ENCODE data around the gene ACSS1. TPM values are rescaled to one million over a fixed set of nuclear protein-coding genes. Genes with fewer than 3 reads are reported as not detected.

ACSS1 gene
- total RNA-seq, 1 experiment from 2014 or later: not detected

DNA sequence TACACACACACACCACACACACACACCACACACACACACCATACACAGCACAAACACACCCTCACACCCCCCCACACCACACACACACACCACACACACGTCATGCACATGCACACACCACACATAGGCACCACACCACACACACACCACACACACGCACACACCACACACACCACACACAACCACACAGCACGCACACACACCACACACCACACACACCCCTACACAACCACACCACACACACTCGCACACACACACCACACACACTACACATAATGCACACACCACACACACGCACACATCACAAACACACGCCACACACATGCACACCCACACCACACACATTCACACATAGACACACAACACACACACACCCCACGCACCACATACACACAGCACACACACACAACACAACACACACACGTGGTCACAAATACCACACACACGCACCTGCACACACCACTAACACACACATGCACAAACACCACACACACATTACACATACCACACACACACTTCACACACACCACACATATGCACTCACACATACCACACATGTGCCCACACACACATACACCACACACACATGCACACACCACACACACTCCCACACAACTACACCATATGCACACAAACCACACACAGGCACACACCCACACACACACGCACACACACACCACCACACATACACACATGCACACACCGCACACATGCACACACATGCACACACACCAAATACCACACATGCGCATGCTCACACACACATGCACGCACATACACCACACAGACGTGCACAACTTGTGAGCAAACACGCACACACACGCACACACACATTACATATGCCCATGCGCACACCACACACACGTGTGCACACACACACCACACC is 9.4 kb upstream of the ACSS1 start:
- no peaks in the 10 kb centered on the region for H3K36me3 ChIP-seq (replicated peaks; ENCODE audit: control insufficient read depth, insufficient read depth, low read length)
- no peak overlapping the region for H3K4me3 ChIP-seq (ENCODE audit: insufficient read depth, low read depth, low read length)
- no peak for DNase-seq
- H3K27me3 ChIP-seq (ENCODE audit: control insufficient read depth, insufficient read depth, low read length): peaks cover 8% of the 10 kb centered on the region; the same call in 1 of the 2 replicates

- DNase-seq: no peak
- no peak overlapping the region for H3K4me3 ChIP-seq (ENCODE audit: insufficient read depth, low read depth, low read length)
- H3K27me3 ChIP-seq (ENCODE audit: control insufficient read depth, insufficient read depth, low read length): peaks cover 17% of the 10 kb centered on the region
- H3K36me3 ChIP-seq (replicated peaks; ENCODE audit: control insufficient read depth, insufficient read depth, low read length): no peaks in the 10 kb centered on the region
Observed at GRCh38 chr20:25066386-25066785, 8.4 kb upstream of the ACSS1 start.

DNA sequence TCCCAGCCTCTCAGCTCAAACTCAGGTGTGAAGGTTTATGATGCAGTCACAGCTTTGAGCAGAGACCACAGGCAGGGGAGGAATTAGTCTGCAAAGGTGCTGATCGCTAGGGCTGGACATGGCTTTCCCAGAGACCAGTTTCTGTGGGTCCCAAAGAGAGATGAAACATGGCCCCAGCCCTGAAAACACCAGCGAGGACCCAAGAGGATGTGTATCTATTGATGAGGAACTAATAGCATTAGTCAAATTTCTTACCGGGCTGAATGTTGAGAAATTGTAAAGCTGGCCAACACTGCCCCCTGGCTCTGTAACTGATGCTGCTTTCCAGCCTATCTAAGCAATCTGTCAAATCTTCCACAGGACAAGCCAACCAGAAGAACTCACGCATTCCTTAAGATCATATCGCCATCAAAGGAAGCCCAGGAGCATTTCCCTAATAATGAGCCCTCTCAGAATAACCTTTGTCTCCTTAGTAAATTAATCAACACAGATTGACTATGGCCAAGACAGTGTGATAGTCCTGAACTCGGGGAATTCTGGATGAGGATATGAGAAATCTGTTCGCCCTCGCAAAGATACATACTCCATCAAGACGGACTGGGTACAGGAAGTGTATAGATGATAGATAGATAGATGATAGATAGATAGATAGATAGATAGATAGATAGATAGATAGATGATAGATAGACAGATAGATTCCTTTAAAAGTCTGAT is 7.8 kb upstream of the ACSS1 start:
- H3K27me3 ChIP-seq (ENCODE audit: control insufficient read depth, insufficient read depth, low read length): peaks cover 21% of the 10 kb centered on the region
- H3K4me3 ChIP-seq (ENCODE audit: insufficient read depth, low read depth, low read length): no peak overlapping the region
- no peaks in the 10 kb centered on the region for H3K36me3 ChIP-seq (replicated peaks; ENCODE audit: control insufficient read depth, insufficient read depth, low read length)
- DNase-seq: peak; percentile 75

DNA sequence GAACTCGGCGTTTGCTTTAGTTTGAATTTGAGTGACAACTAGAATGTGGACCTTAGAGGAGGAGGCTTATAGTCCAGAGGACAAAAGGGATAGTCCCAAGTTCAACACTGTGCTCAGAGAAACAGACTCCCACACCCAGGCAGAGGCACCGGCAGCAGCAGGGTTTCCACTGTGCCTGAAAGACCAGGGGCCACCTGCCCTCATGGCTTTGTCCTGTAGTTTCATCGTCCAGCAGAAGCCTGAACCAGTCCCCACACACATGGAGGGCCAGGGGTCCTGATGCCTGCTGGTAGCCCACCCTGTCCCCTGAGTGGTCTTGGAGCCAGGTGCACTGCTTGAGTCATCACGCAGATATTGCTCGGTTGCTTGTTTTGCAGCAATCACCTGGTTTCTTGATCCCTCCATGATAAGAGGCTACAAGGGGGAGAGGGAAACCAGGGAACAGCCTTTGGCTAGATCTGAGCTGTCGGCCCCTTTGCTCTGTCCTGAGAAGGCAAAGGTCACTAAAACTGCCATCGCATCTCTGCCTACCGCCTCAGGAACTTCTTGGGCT is 7.2 kb upstream of the ACSS1 start:
- Histone ChIP-seq H3K27me3 (ENCODE audit: control insufficient read depth, insufficient read depth, low read length) (peaks cover 26% of the 10 kb centered on the region), H3K36me3 (replicated peaks; ENCODE audit: control insufficient read depth, insufficient read depth, low read length) (no peaks in the 10 kb centered on the region), H3K4me3 (ENCODE audit: insufficient read depth, low read depth, low read length) (no peak overlapping the region)
- DNase-seq: no peak

- no peak overlapping the region for H3K4me3 ChIP-seq (ENCODE audit: insufficient read depth, low read depth, low read length)
- H3K27me3 ChIP-seq (ENCODE audit: control insufficient read depth, insufficient read depth, low read length): peaks cover 32% of the 10 kb centered on the region
Observed at GRCh38 chr20:25064561-25065071, 6.7 kb upstream of the ACSS1 start.

DNA sequence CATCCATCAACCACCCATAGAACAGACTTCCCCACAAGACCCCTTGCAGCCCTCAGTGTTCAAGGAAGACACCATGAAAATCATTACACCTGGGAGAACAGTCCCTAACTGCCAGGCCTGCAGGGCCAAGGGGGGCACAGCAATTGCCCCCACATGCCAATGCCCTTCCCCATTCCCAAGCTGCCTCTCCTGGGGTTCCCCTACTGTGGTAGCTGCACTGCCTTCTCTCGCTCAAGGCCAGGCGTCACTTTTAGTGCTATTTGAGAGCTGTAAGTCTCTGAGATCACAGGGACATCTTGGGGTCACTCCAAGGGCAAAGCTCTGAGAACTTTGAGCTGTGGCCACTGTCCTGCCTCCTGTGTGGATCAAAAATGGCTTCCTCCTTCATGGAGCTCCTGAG is 6.0 kb upstream of the ACSS1 start:
- Histone ChIP-seq H3K4me3 (ENCODE audit: insufficient read depth, low read depth, low read length) (no peak overlapping the region), H3K36me3 (replicated peaks; ENCODE audit: control insufficient read depth, insufficient read depth, low read length) (no peaks in the 10 kb centered on the region), H3K27me3 (ENCODE audit: control insufficient read depth, insufficient read depth, low read length) (peaks cover 37% of the 10 kb centered on the region)
- DNase-seq: no peak

More at GRCh38 chr20:25064561-25065071, 6.7 kb upstream of the ACSS1 start:
- no peaks in the 10 kb centered on the region for H3K36me3 ChIP-seq (replicated peaks; ENCODE audit: control insufficient read depth, insufficient read depth, low read length)
- no peak for DNase-seq

DNA sequence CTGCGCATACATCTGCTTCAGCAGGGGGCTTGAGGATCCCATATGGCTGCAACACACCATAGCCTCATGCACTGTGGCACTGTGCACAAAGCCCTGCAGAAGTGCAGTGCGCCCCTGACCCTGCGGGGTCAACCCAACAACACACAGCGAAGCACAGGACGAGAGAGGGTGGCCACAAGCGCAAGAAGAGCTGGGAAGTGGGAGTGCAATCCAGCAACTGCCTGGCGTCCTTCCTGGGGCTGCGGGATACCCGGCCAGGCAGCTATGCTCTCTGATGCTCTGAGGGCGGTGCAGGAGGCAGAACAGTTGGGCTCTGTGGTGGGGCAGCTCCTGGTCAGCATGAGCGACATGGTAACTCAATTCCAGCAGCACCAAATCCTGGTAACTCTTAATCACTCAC is 5.6 kb upstream of the ACSS1 start:
- Histone ChIP-seq H3K27me3 (ENCODE audit: control insufficient read depth, insufficient read depth, low read length) (peaks cover 41% of the 10 kb centered on the region), H3K4me3 (ENCODE audit: insufficient read depth, low read depth, low read length) (no peak overlapping the region), H3K36me3 (replicated peaks; ENCODE audit: control insufficient read depth, insufficient read depth, low read length) (no peaks in the 10 kb centered on the region)
- DNase-seq: no peak

DNA sequence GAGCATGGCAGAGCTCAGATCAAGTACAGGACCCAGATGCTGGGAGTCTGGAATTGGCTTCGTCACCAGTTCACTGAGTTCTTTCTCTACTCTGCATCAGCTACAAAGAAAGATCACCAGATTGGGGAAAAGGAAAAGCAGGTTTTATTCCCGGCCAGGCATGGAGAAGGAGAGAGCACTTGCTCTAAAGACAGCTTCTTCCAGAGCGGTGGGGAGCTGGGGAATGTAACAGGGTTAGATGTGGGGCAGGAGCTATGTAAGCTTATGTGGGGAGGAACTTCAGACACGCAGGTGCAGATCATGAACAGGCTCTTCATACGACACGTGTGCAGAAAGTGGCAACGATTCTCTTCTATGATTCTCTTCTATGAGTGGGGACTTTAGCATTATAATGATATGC is 4.9 kb upstream of the ACSS1 start:
- DNase-seq: no peak
- H3K27me3 ChIP-seq (ENCODE audit: control insufficient read depth, insufficient read depth, low read length): peaks cover 48% of the 10 kb centered on the region
- no peaks in the 10 kb centered on the region for H3K36me3 ChIP-seq (replicated peaks; ENCODE audit: control insufficient read depth, insufficient read depth, low read length)
- no peak overlapping the region for H3K4me3 ChIP-seq (ENCODE audit: insufficient read depth, low read depth, low read length)

- DNase-seq: no peak
- Histone ChIP-seq H3K36me3 (replicated peaks; ENCODE audit: control insufficient read depth, insufficient read depth, low read length) (no peaks in the 10 kb centered on the region), H3K27me3 (ENCODE audit: control insufficient read depth, insufficient read depth, low read length) (peaks cover 57% of the 10 kb centered on the region), H3K4me3 (ENCODE audit: insufficient read depth, low read depth, low read length) (no peak overlapping the region)
Observed at GRCh38 chr20:25061821-25062530, 4.0 kb upstream of the ACSS1 start.

GRCh38 chr20:25061103-25061799 is 3.3 kb upstream of the ACSS1 start:
- no peak overlapping the region for H3K4me3 ChIP-seq (ENCODE audit: insufficient read depth, low read depth, low read length)
- H3K36me3 ChIP-seq (replicated peaks; ENCODE audit: control insufficient read depth, insufficient read depth, low read length): no peaks in the 10 kb centered on the region
- no peak for DNase-seq
- H3K27me3 ChIP-seq (ENCODE audit: control insufficient read depth, insufficient read depth, low read length): peaks cover 64% of the 10 kb centered on the region

GRCh38 chr20:25059866-25060465 is 2.0 kb upstream of the ACSS1 start:
- no peak for DNase-seq
- Histone ChIP-seq H3K27me3 (ENCODE audit: control insufficient read depth, insufficient read depth, low read length) (peaks cover 68% of the 10 kb centered on the region), H3K4me3 (ENCODE audit: insufficient read depth, low read depth, low read length) (no peak overlapping the region), H3K36me3 (replicated peaks; ENCODE audit: control insufficient read depth, insufficient read depth, low read length) (no peaks in the 10 kb centered on the region)

- no peaks in the 10 kb centered on the region for H3K36me3 ChIP-seq (replicated peaks; ENCODE audit: control insufficient read depth, insufficient read depth, low read length)
- peak overlapping the region; percentile 43; the same call in 1 of the 2 replicates for H3K4me3 ChIP-seq (ENCODE audit: insufficient read depth, low read depth, low read length)
- peak; percentile 67 for DNase-seq
- peaks cover 68% of the 10 kb centered on the region for H3K27me3 ChIP-seq (ENCODE audit: control insufficient read depth, insufficient read depth, low read length)
Observed at GRCh38 chr20:25058847-25059810, 1.2 kb upstream of the ACSS1 start.

Measured in H7 (cell line).